Ovary (tissue), 3 donors: ENCODE results near the gene LMX1A.

ENCODE experiments used
- POLR2A ChIP-seq: fragments of 450-650 bp; IDR thresholded peaks from one replicate; pipeline ENCODE4 v1.6.1; 2017; ENCODE audit warnings: antibody characterized with exemption, mild to moderate bottlenecking, moderate library complexity
- TF ChIP-seq, protein P1 (sequence below), 3 donors: fragments of 450-650 bp in 2 of 3; fragments of 200-600 bp in 1 of 3; IDR thresholded peaks; one replicate each; pipeline versions ENCODE4 v1.5.1 to v1.8.0; 2016 to 2022; ENCODE audit warnings: antibody characterized with exemption in 3 of 3, mild to moderate bottlenecking in 1 of 3
- donor health status: DM: no; HTN: no; CAD: no.

DNA sequence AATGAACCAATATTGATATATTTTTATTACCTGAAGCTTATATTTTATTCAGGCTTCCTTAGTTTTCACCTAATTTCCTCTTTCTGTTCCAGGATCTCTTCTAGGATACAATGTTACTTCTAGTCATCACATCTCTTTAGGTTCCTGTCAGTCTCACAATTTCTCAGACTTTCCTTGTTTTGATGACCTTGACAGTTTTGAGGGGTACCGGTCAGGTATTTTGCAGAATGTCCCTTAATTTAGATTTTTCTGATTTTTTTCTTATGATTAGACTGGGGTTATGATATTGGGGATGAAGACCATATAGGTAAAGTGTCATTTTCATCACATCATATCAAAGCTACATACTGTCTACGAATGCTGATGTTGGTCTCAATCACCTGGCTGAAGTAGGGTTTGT lies 167.5 kb downstream of the LMX1A start:
- TF ChIP-seq, protein P1, sequence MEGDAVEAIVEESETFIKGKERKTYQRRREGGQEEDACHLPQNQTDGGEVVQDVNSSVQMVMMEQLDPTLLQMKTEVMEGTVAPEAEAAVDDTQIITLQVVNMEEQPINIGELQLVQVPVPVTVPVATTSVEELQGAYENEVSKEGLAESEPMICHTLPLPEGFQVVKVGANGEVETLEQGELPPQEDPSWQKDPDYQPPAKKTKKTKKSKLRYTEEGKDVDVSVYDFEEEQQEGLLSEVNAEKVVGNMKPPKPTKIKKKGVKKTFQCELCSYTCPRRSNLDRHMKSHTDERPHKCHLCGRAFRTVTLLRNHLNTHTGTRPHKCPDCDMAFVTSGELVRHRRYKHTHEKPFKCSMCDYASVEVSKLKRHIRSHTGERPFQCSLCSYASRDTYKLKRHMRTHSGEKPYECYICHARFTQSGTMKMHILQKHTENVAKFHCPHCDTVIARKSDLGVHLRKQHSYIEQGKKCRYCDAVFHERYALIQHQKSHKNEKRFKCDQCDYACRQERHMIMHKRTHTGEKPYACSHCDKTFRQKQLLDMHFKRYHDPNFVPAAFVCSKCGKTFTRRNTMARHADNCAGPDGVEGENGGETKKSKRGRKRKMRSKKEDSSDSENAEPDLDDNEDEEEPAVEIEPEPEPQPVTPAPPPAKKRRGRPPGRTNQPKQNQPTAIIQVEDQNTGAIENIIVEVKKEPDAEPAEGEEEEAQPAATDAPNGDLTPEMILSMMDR (IDR thresholded peaks at IDR 0.05), result no peak
- no peak for TF ChIP-seq POLR2A
